IMR-90 (cell line): ENCODE data around the gene IGHMBP2. TPM values are rescaled to one million over a fixed set of nuclear protein-coding genes. Genes with fewer than 3 reads are reported as not detected.

Source experiments
- ATAC-seq: fragments of 200-7000 bp; cut with Tn5 transposase; 2 replicates; pipeline ENCODE4 v1.9.1; 2020; ENCODE audit warnings: low read depth, mild to moderate bottlenecking, moderate library complexity
- BruUV-seq: library from RNA; stranded (reverse); fragments of 400-500 nt; replicated peaks from 2 replicates; lab custom pipeline; 2021; lab: Mats Ljungman, UMichigan
- CTCF ChIA-PET: fragments of 300-600 bp; formaldehyde crosslinking; extraction: SDS; loops from one replicate; lab custom pipeline; 2021; ENCODE audit warnings: antibody characterized with exemption; lab: Yijun Ruan, JAX
- POLR2A ChIA-PET: fragments of 300-600 bp; sonication (Branson Sonifier 250); formaldehyde crosslinking; loops from one replicate; lab custom pipeline; 2022; ENCODE audit warnings: antibody characterized with exemption; ENCODE audit not compliant: unreplicated experiment; lab: Charles Lee
- DNase-seq: peaks from one replicate; pipeline ENCODE4 v3.0.0; 2013
- H2AFZ ChIP-seq: replicated peaks from 2 replicates; pipeline ENCODE3; 2013; ENCODE audit warnings: low read length, mild to moderate bottlenecking; ENCODE audit not compliant: poor library complexity
- H2AK5ac ChIP-seq: 2 replicates; pipeline ENCODE4 v1.6.1; 2013; ENCODE audit warnings: low read depth, low read length, inconsistent platforms
- H2AK9ac ChIP-seq: replicated peaks from 2 replicates; pipeline ENCODE3; 2013; ENCODE audit warnings: mild to moderate bottlenecking, low read depth, low read length, moderate library complexity; ENCODE audit not compliant: poor library complexity
- H2BK120ac ChIP-seq: 2 replicates; pipeline ENCODE4 v1.6.1; 2013; ENCODE audit warnings: low read depth, low read length, inconsistent platforms
- H2BK15ac ChIP-seq: 3 replicates; pipeline ENCODE4 v1.6.1; 2013; ENCODE audit warnings: low read depth, low read length, inconsistent platforms
- H2BK20ac ChIP-seq: 2 replicates; pipeline ENCODE4 v1.6.1; 2013; ENCODE audit warnings: low read depth, mild to moderate bottlenecking, inconsistent platforms, low read length, moderate library complexity
- H2BK5ac ChIP-seq: 2 replicates; pipeline ENCODE4 v1.6.1; 2013; ENCODE audit warnings: mild to moderate bottlenecking, low read depth, low read length, inconsistent platforms; ENCODE audit not compliant: poor library complexity, severe bottlenecking
- H3K14ac ChIP-seq: replicated peaks from 2 replicates; pipeline ENCODE4 v1.6.1; 2013; ENCODE audit warnings: low read depth, low read length, inconsistent platforms
- H3K18ac ChIP-seq: 2 replicates; pipeline ENCODE4 v1.6.1; 2013; ENCODE audit warnings: low read depth, low read length, control low read depth
- H3K23ac ChIP-seq: 2 replicates; pipeline ENCODE4 v1.6.1; 2013; ENCODE audit warnings: low read depth, low read length, inconsistent platforms
- H3K27ac ChIP-seq: 2 replicates; pipeline ENCODE4 v1.5.1; 2013; ENCODE audit warnings: mild to moderate bottlenecking, control low read depth, low read length; ENCODE audit not compliant: insufficient read depth
- H3K27me3 ChIP-seq: 2 replicates; pipeline ENCODE4 v1.6.1; 2013; ENCODE audit warnings: low read length; ENCODE audit not compliant: control insufficient read depth, insufficient read depth
- H3K36me3 ChIP-seq: 2 replicates; pipeline ENCODE4 v1.6.1; 2013; ENCODE audit warnings: low read length, mixed read lengths; ENCODE audit not compliant: control insufficient read depth, insufficient read depth
- H3K4ac ChIP-seq: 2 replicates; pipeline ENCODE4 v1.6.1; 2013; ENCODE audit warnings: low read depth, low read length, inconsistent platforms
- H3K4me1 ChIP-seq: 2 replicates; pipeline ENCODE4 v1.6.1; 2013; ENCODE audit warnings: low read length, mixed read lengths; ENCODE audit not compliant: control insufficient read depth, insufficient read depth
- H3K4me2 ChIP-seq: 2 replicates; pipeline ENCODE4 v1.6.1; 2013; ENCODE audit warnings: low read depth, mild to moderate bottlenecking, control low read depth, low read length, moderate library complexity
- H3K4me3 ChIP-seq: 2 replicates; pipeline ENCODE4 v1.5.1; 2013; ENCODE audit warnings: low read depth, mild to moderate bottlenecking, control low read depth, low read length, moderate library complexity; ENCODE audit not compliant: insufficient read depth
- H3K56ac ChIP-seq: 2 replicates; pipeline ENCODE4 v1.6.1; 2013; ENCODE audit warnings: low read length, inconsistent platforms; ENCODE audit not compliant: insufficient read depth; ENCODE audit errors: extremely low read depth
- H3K79me1 ChIP-seq, 2 experiments: 2 replicates each; pipeline ENCODE4 v1.6.1; 2013; ENCODE audit warnings: low read length in 2 of 2, inconsistent platforms in 1 of 2, low read depth in 1 of 2
- H3K9ac ChIP-seq: 2 replicates; pipeline ENCODE4 v1.6.1; 2013; ENCODE audit warnings: low read depth, low read length, control low read depth
- H3K9me1 ChIP-seq: 2 replicates; pipeline ENCODE4 v1.6.1; 2013; ENCODE audit warnings: low read length, inconsistent platforms; ENCODE audit not compliant: insufficient read depth
- H3K9me3 ChIP-seq: 2 replicates; pipeline ENCODE4 v1.6.1; 2013; ENCODE audit warnings: low read length; ENCODE audit not compliant: control insufficient read depth, insufficient read depth
- H4K20me1 ChIP-seq: 2 replicates; pipeline ENCODE4 v1.6.1; 2013; ENCODE audit warnings: low read length, inconsistent platforms; ENCODE audit not compliant: insufficient read depth
- H4K5ac ChIP-seq: 2 replicates; pipeline ENCODE4 v1.6.1; 2013; ENCODE audit warnings: mild to moderate bottlenecking, low read depth, low read length, control low read depth
- H4K8ac ChIP-seq, 2 experiments: 2 replicates each; pipeline ENCODE4 v1.6.1; 2013; ENCODE audit warnings: low read depth in 2 of 2, low read length in 2 of 2, control low read depth in 1 of 2, inconsistent platforms in 1 of 2
- H4K91ac ChIP-seq: 2 replicates; pipeline ENCODE4 v1.6.1; 2013; ENCODE audit warnings: low read depth, low read length, inconsistent platforms; ENCODE audit not compliant: insufficient read depth
- BHLHE40 ChIP-seq: fragments of 150-350 bp; IDR thresholded peaks from 2 replicates; pipeline ENCODE4 v1.6.1; 2016; ENCODE audit warnings: mild to moderate bottlenecking, low read depth, low read length
- CEBPB ChIP-seq: IDR thresholded peaks from 2 replicates; pipeline ENCODE4 v1.6.1; 2012; ENCODE audit warnings: low read depth, low read length, improper control_type of control experiment
- CHD1 ChIP-seq: IDR thresholded peaks from 2 replicates; pipeline ENCODE4 v1.6.1; 2012; ENCODE audit warnings: low read depth, low read length, improper control_type of control experiment
- MAFK ChIP-seq: IDR thresholded peaks from 2 replicates; pipeline ENCODE4 v1.6.1; 2012; ENCODE audit warnings: low read depth, low read length, improper control_type of control experiment
- NFE2L2 ChIP-seq: fragments of 150-350 bp; IDR thresholded peaks from 2 replicates; pipeline ENCODE4 v1.6.1; 2016; ENCODE audit warnings: low read depth, mild to moderate bottlenecking, low read length
- SMC3 ChIP-seq: fragments of 150-350 bp; IDR thresholded peaks from 2 replicates; pipeline ENCODE4 v1.6.1; 2016; ENCODE audit warnings: low read depth, mild to moderate bottlenecking, antibody characterized with exemption, low read length, moderate library complexity
- WGBS, 2 experiments: methylation state at CpG; one replicate each; pipeline versions ENCODE4 v1.1.5 to v1.1.7; 2013; ENCODE audit warnings: missing lambda C conversion rate in 2 of 2; ENCODE audit not compliant: insufficient read length in 1 of 2; ENCODE audit errors: extremely low coverage in 2 of 2; 5-methylcytosine and 5-hydroxymethylcytosine counted together
- dilution Hi-C: fragments of 300-500 bp; cut with HindIII; formaldehyde crosslinking; loops from one replicate; pipeline ENCODE4 v1.14.3; 2018; ENCODE audit warnings: low sequenced_read_pairs; ENCODE audit not compliant: unreplicated experiment
- in situ Hi-C: fragments of 300-500 bp; cut with MboI; formaldehyde crosslinking; loops from 3 replicates; pipeline ENCODE4 v1.14.3; 2019; ENCODE audit warnings: low sequenced_read_pairs, inconsistent platforms, mixed read lengths
- intact Hi-C: fragments of 100-400 bp; cut with micrococcal nuclease; formaldehyde crosslinking; loops from 2 replicates; pipeline ENCODE4 v1.10.0; 2022
- polyA plus RNA-seq, 3 experiments: library from polyadenylated mRNA; depleted of rRNA; stranded (reverse); fragments of >200 nt; gene quantifications; 2 replicates each; pipeline ENCODE4 v1.2.3, GENCODE V29; 2012; ENCODE audit warnings: low replicate concordance in 1 of 3
- total RNA-seq: library from RNA; depleted of rRNA; stranded (reverse); fragments of >200 nt; gene quantifications from 2 replicates; pipeline ENCODE4 v1.2.3, GENCODE V29; 2012

IGHMBP2 gene
- total and polyA plus RNA-seq, 2 of the 4 experiments (the other 2 are of a cell fraction) = 4.5 to 11.1 TPM

- Histone ChIP-seq H3K18ac (no peak overlapping the region), H3K79me1 (no peaks in the 10 kb centered on the region; a peak in 1 of 4 replicates), H3K9me3 (no peaks in the 10 kb centered on the region), H2AK9ac (no peak overlapping the region), H3K27me3 (no peaks in the 10 kb centered on the region), H3K4me3 (no peak overlapping the region), H3K14ac (no peak overlapping the region), H2BK20ac (no peak overlapping the region), H3K27ac (no peak overlapping the region), H2BK15ac (no peak overlapping the region), H3K56ac (no peak overlapping the region), H3K4ac (no peak overlapping the region), H2AFZ (no peak overlapping the region), H3K4me1 (peaks cover 3% of the 10 kb centered on the region; the same call in 1 of the 2 replicates), H4K8ac (no peak overlapping the region), H2BK120ac (no peak overlapping the region), H3K9ac (no peak overlapping the region), H4K5ac (no peak overlapping the region), H4K20me1 (no peaks in the 10 kb centered on the region), H2AK5ac (no peak overlapping the region), H4K91ac (no peak overlapping the region), H3K9me1 (no peaks in the 10 kb centered on the region), H2BK5ac (no peak overlapping the region), H3K23ac (no peak overlapping the region), H3K4me2 (no peak overlapping the region), H3K36me3 (peaks cover 43% of the 10 kb centered on the region)
- WGBS, 2 experiments = 85% methylated on average over 8 of the region's 20 CpGs; no CpG with 5 or more reads in 1 of the 2 experiments
- ATAC-seq (no peak), DNase-seq (no peak)
- dilution Hi-C loops (no loop called here), in situ Hi-C loops (no loop called here), intact Hi-C loops (no loop called here)
- no TSS peak for BruUV-seq
- POLR2A ChIA-PET = no interaction called here
- TF ChIP-seq SMC3 (no peak), MAFK (no peak), CEBPB (no peak), BHLHE40 (no peak), CHD1 (no peak), NFE2L2 (no peak)
- CTCF ChIA-PET = no interaction called here
Observed at GRCh38 chr11:68892576-68892975, 11.1 kb upstream of the IGHMBP2 start.
